Calu3 (cell line): Measurements from ENCODE around the gene CRIM1. TPM values are rescaled to one million over a fixed set of nuclear protein-coding genes. Genes with fewer than 3 reads are reported as not detected.

Source experiments
- BruUV-seq: library from RNA; stranded (reverse); fragments of 400-500 nt; replicated peaks from 2 replicates; lab custom pipeline; 2021; lab: Mats Ljungman, UMichigan
- CTCF ChIA-PET: fragments of 300-600 bp; sonication (Branson Sonifier 250); formaldehyde crosslinking; loops from one replicate; lab custom pipeline; 2022; ENCODE audit warnings: antibody characterized with exemption; lab: Charles Lee
- DNase-seq: peaks from one replicate; pipeline ENCODE4 v3.0.0; 2022
- H3K27ac Mint-ChIP-seq: one replicate; pipeline ENCODE4 v1.8.0; 2022; ENCODE audit warnings: mixed read lengths; ENCODE audit not compliant: unreplicated experiment
- H3K27me3 Mint-ChIP-seq: one replicate; pipeline ENCODE4 v1.8.0; 2022; ENCODE audit warnings: mixed read lengths; ENCODE audit not compliant: unreplicated experiment
- H3K36me3 Mint-ChIP-seq: one replicate; pipeline ENCODE4 v1.8.0; 2022; ENCODE audit warnings: mild to moderate bottlenecking, moderate library complexity, mixed read lengths; ENCODE audit not compliant: insufficient read depth, unreplicated experiment
- H3K4me1 Mint-ChIP-seq: one replicate; pipeline ENCODE4 v1.8.0; 2022; ENCODE audit warnings: mild to moderate bottlenecking, low read depth, mixed read lengths; ENCODE audit not compliant: unreplicated experiment
- H3K4me3 Mint-ChIP-seq: one replicate; pipeline ENCODE4 v1.8.0; 2022; ENCODE audit warnings: mild to moderate bottlenecking, low read depth, moderate library complexity, mixed read lengths; ENCODE audit not compliant: unreplicated experiment
- H3K9me3 Mint-ChIP-seq: one replicate; pipeline ENCODE4 v1.8.0; 2022; ENCODE audit warnings: low read depth, mixed read lengths; ENCODE audit not compliant: unreplicated experiment
- CTCF ChIP-seq: fragments of 200-600 bp; IDR thresholded peaks from one replicate; pipeline ENCODE4 v1.8.0; 2022; ENCODE audit warnings: antibody characterized with exemption; ENCODE audit not compliant: unreplicated experiment
- intact Hi-C: fragments of 100-400 bp; cut with micrococcal nuclease; formaldehyde crosslinking; loops from one replicate; pipeline ENCODE4 v1.10.0; 2022; ENCODE audit not compliant: unreplicated experiment
- total RNA-seq: library from RNA; stranded (reverse); gene quantifications from 2 replicates; pipeline ENCODE4 v1.2.3, GENCODE V29; 2022

Gene CRIM1
- total RNA-seq, 1 experiment from 2014 or later = 57.6 TPM

GRCh38 chr2:36455788-36456187 is 100.2 kb downstream of the CRIM1 start:
- BruUV-seq = no TSS peak
- CTCF ChIA-PET = no interaction called here
- no peak for TF ChIP-seq CTCF
- Mint-ChIP-seq H3K36me3 (no peaks in the 10 kb centered on the region), H3K4me1 (peaks cover 8% of the 10 kb centered on the region), H3K27ac (no peak overlapping the region), H3K27me3 (no peaks in the 10 kb centered on the region), H3K4me3 (no peak overlapping the region), H3K9me3 (no peaks in the 10 kb centered on the region)
- DNase-seq = no peak
- intact Hi-C loops = no loop called here

- H3K27me3 Mint-ChIP-seq = no peaks in the 10 kb centered on the region
- intact Hi-C loops = no loop called here
- H3K9me3 Mint-ChIP-seq = no peaks in the 10 kb centered on the region
- no peak overlapping the region for H3K27ac Mint-ChIP-seq
- H3K36me3 Mint-ChIP-seq = no peaks in the 10 kb centered on the region
- no peak overlapping the region for H3K4me3 Mint-ChIP-seq
- BruUV-seq = no TSS peak
- TF ChIP-seq CTCF = no peak
- no peak for DNase-seq
- CTCF ChIA-PET = interaction anchor here (0.9 to 1.0 kb wide), 2 partner anchors 80 to 99 kb away, joined by 3 to 5 read pairs; no protein-coding TSS in a partner anchor
- peaks cover 8% of the 10 kb centered on the region for H3K4me1 Mint-ChIP-seq
These were observed 100.9 kb downstream of the CRIM1 start for GRCh38 chr2:36456227-36457175.

- no peak overlapping the region for H3K4me3 Mint-ChIP-seq
- intact Hi-C loops = no loop called here
- H3K9me3 Mint-ChIP-seq = no peaks in the 10 kb centered on the region
- TF ChIP-seq CTCF = no peak
- peaks cover 10% of the 10 kb centered on the region for H3K4me1 Mint-ChIP-seq
- BruUV-seq = no TSS peak
- no peak for DNase-seq
- H3K27ac Mint-ChIP-seq = no peak overlapping the region
- no peaks in the 10 kb centered on the region for H3K36me3 Mint-ChIP-seq
- CTCF ChIA-PET = no interaction called here
- no peaks in the 10 kb centered on the region for H3K27me3 Mint-ChIP-seq
These were observed 102.5 kb downstream of the CRIM1 start for GRCh38 chr2:36458106-36458505.

GRCh38 chr2:36459725-36460137 is 104.2 kb downstream of the CRIM1 start:
- CTCF ChIA-PET = interaction anchor here (0.6 to 2.6 kb wide), 26 partner anchors 9 to 486 kb away, joined by 3 to 15 read pairs (median 4); partner anchors contain the start of gene CRIM1
- peak; percentile 45 for TF ChIP-seq CTCF
- intact Hi-C loops = loop anchor here (1.0 kb wide), 1 partner anchor 48 kb away; no protein-coding TSS in a partner anchor
- Mint-ChIP-seq H3K27ac (no peak overlapping the region), H3K9me3 (no peaks in the 10 kb centered on the region), H3K4me1 (peaks cover 18% of the 10 kb centered on the region), H3K4me3 (no peak overlapping the region), H3K27me3 (no peaks in the 10 kb centered on the region), H3K36me3 (no peaks in the 10 kb centered on the region)
- no TSS peak for BruUV-seq
- peak; percentile 66 for DNase-seq
